Gastrocnemius medialis (tissue), 4 donors: ENCODE data around the gene ZNF407.

Experiments
- POLR2A ChIP-seq, 2 donors: fragments of 450-650 bp; IDR thresholded peaks; one replicate each; pipeline ENCODE4 v1.6.1; 2017; ENCODE audit warnings: antibody characterized with exemption in 2 of 2, mild to moderate bottlenecking in 2 of 2, moderate library complexity in 2 of 2
- TF ChIP-seq, protein P1 (sequence below), 5 experiments: fragments of 450-650 bp in 3 of 5; fragments of 200-600 bp in 2 of 5; sonication (generic) in 2 of 5; IDR thresholded peaks in 4 of 5; conservative IDR thresholded peaks in 1 of 5; 1 replicate in 4 of 5; 2 replicates in 1 of 5; pipeline ENCODE4 v1.5.1; 2016 to 2019; ENCODE audit warnings: antibody characterized with exemption in 5 of 5, mild to moderate bottlenecking in 3 of 5, moderate library complexity in 3 of 5

DNA sequence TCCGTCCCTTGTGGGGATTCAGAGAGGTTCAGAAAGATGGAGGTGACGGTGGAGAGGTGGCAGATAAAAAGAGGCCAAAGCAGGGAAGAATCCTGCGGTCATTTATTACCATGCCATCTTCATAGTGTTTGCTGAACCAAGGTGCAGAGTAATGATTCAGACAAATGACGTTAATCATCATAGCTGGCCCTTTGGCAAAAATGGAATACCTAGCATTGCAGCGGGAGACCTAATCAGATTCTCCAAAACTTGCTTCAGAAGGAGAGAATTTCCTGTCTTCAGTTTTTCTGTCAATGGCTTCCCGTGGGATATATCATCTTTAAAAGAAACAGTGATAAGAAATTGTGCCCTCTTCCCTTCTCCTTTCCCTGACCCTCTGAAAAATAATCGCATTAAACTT, 435.8 kb downstream of the ZNF407 start:
- TF ChIP-seq, protein P1, sequence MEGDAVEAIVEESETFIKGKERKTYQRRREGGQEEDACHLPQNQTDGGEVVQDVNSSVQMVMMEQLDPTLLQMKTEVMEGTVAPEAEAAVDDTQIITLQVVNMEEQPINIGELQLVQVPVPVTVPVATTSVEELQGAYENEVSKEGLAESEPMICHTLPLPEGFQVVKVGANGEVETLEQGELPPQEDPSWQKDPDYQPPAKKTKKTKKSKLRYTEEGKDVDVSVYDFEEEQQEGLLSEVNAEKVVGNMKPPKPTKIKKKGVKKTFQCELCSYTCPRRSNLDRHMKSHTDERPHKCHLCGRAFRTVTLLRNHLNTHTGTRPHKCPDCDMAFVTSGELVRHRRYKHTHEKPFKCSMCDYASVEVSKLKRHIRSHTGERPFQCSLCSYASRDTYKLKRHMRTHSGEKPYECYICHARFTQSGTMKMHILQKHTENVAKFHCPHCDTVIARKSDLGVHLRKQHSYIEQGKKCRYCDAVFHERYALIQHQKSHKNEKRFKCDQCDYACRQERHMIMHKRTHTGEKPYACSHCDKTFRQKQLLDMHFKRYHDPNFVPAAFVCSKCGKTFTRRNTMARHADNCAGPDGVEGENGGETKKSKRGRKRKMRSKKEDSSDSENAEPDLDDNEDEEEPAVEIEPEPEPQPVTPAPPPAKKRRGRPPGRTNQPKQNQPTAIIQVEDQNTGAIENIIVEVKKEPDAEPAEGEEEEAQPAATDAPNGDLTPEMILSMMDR (IDR thresholded peaks at IDR 0.05 in 4 of 5, conservative IDR thresholded peaks at IDR 0.05 in 1 of 5) = no peak
- no peak for TF ChIP-seq POLR2A (IDR thresholded peaks at IDR 0.05)
